Thyroid gland (tissue), 4 donors: Measurements from ENCODE around the gene SGPL1.

Source experiments
- CTCF ChIP-seq, 6 experiments: fragments of 200-600 bp in 3 of 6; fragments of 450-650 bp in 3 of 6; sonication (generic) in 3 of 6; IDR thresholded peaks; one replicate each; pipeline ENCODE4 v1.5.1; 2016 to 2019; ENCODE audit warnings: antibody characterized with exemption in 6 of 6, mild to moderate bottlenecking in 2 of 6, inconsistent platforms in 1 of 6, moderate library complexity in 1 of 6
- POLR2A ChIP-seq, 2 donors: fragments of 450-650 bp; IDR thresholded peaks; one replicate each; pipeline ENCODE4 v1.6.1; 2017; ENCODE audit warnings: antibody characterized with exemption in 2 of 2, mild to moderate bottlenecking in 2 of 2, moderate library complexity in 1 of 2

GRCh38 chr10:70866424-70866823 lies 50.7 kb downstream of the SGPL1 start:
- TF ChIP-seq CTCF (IDR thresholded peaks at IDR 0.05) (no peak), POLR2A (IDR thresholded peaks at IDR 0.05) (no peak)
